Activated CD4-positive, alpha-beta T cell treated with anti-CD3 and anti-CD28 coated beads, Interleukin-10, Interleukin-2, amounts not matched to agents 100 ng/mL and 50 ng/mL, durations not matched to agents 16 hours and 8 hours (primary cell): ENCODE data around the gene DICER1.

ENCODE experiments used
- DNase-seq: peaks from one replicate; pipeline ENCODE4 v3.0.0-alpha.2; 2020

Gene DICER1

GRCh38 chr14:95072310-95072905 is 84.9 kb downstream of the DICER1 start:
- no peak for DNase-seq

- no peak for DNase-seq
Observed at GRCh38 chr14:95071649-95072280, 85.6 kb downstream of the DICER1 start.

GRCh38 chr14:95070748-95071435 is 86.4 kb downstream of the DICER1 start:
- no peak for DNase-seq

- DNase-seq, result no peak
Observed at GRCh38 chr14:95069547-95069946, 87.8 kb downstream of the DICER1 start.

DNA sequence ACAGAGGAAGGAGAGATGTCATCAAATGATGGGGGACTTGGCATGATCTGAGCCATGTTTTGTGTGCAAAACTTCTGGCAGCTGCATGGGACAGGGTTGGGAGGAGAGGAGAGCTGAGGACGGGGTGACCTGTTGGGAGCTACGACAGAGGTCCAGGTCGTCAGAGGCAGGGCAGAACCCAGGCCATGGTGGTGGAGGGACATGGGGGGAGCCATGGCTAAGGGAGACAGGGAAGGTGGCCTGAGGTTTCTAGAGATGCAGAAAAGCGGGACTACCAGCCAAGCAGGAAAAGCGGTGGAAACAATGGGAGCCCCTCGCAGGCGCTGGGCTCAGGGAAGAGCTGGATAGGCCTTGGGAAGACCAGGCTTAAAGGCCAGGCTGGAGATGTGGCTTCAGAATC is 88.3 kb downstream of the DICER1 start:
- DNase-seq, result no peak

GRCh38 chr14:95068521-95068920 is 88.8 kb downstream of the DICER1 start:
- no peak for DNase-seq

GRCh38 chr14:95068080-95068479 is 89.2 kb downstream of the DICER1 start:
- DNase-seq, result no peak

GRCh38 chr14:95067526-95067925 is 89.8 kb downstream of the DICER1 start:
- no peak for DNase-seq

DNA sequence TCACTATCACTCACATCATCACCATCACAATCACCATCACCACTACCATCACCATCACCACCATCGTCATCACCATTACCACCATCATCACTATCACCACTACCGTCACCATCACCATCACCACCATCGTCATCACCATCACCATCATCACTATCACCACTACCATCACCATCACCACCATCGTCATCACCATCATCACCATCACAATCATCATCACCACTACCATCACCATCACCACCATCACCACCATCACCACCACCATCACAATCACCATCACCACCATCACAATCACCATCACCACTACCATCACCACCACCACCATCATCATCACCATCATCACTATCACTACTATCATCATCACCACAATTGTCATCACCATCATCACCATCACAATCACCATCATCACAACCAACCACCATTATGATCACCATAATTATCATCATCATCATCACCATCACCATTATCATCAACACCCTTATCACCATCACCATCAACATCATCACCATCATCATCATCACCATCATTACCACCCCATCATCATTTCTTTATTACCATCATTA is 90.8 kb downstream of the DICER1 start:
- no peak for DNase-seq

DNA sequence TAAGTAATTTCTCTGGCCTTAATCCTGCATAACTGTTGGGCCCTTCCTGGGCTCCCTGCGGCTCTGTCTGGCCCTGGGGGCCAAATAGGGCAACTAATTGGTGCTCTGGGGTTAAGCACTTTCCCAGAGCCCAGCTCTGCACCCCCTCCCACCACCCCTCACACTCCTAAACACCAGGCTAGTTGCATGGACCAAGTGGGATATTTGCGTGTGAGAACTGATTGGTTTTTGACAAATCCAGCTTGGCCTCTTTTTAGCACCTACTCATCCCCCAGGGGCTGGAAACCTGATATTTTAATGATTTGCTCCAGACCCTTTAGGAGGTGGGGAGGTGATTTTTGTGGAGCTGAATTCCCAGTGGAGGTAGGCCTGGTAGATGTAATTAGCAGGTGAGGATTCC is 91.9 kb downstream of the DICER1 start:
- DNase-seq, result no peak

DNA sequence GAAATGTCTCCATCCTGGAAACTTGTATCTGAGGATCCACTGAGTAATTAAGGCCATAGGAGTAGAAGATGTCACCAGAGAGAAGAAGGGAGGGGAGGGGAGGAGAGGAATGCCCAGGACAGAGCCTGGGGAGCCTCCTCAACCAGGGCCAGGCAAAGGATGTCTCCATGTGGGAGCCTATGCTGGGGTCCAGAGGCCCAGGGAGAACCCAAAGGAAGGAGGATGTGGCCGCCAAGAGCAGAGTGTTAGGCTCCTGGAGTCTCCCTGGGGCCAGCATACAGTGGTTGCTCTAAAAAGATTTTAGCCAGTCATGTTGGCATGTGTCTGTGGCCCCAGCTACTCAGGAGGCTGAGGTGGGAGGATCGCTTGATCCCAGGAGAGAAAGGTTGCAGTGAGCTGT is 92.6 kb downstream of the DICER1 start:
- DNase-seq, result no peak

DNA sequence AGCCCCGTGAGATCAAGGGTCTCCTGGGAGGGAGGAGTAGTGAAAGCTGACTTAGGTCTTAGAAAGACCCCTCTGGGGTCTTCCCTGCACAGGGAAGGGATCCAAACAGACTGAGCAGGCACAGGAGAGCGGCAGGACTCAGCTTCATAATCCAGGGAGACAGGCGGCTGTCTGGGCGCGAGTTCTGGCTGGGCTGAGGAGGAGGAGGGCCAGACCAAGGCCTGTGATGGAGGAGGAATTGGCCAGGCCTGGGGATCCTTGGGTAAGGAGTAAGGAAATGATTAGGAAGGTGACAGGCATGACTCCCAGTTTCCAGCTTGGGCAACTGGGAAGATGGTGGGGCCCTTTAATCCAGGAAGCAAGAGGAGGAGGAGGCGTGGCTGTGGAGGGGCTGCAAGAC is 93.1 kb downstream of the DICER1 start:
- no peak for DNase-seq

DNA sequence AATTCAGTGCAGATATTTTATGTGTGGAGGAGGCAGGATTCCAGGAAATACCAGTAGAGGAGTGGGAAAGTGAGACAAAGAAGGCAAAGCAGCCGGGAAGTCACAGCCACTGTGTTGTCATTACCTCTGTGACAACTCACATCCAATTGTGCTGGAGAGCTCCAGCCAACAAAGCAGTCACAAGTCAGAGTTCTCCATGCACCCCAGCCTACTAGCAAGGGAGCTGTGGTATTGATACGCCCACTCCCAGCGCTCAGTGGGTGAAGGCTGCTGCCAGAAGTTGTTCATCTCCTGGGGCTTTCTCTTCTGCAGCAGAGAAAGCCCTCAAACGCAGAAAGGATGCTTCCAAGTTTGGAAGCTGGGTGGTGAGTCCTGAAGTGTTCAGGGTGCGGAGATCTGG is 93.9 kb downstream of the DICER1 start:
- no peak for DNase-seq

DNA sequence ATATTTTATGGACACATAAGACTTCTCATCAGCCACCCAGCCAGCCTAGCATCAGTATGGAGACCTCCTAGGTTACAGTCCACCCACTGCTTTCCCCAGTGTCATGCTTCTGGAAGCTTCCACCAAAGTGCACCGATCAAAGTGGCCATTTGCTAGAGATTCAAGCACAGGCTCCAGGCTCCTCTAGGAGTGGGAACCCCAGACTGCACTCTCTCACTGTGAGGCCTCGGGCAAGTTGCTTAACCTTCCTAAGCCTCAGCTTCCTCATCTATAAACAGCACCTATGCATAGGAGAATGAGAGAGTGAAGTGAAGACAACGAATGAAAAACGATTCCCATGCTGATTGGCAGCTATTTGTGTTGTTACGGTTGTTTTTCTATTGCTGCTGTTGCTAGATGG is 94.4 kb downstream of the DICER1 start:
- no peak for DNase-seq

- DNase-seq, result no peak
Observed at GRCh38 chr14:95062220-95062619, 95.1 kb downstream of the DICER1 start.

DNA sequence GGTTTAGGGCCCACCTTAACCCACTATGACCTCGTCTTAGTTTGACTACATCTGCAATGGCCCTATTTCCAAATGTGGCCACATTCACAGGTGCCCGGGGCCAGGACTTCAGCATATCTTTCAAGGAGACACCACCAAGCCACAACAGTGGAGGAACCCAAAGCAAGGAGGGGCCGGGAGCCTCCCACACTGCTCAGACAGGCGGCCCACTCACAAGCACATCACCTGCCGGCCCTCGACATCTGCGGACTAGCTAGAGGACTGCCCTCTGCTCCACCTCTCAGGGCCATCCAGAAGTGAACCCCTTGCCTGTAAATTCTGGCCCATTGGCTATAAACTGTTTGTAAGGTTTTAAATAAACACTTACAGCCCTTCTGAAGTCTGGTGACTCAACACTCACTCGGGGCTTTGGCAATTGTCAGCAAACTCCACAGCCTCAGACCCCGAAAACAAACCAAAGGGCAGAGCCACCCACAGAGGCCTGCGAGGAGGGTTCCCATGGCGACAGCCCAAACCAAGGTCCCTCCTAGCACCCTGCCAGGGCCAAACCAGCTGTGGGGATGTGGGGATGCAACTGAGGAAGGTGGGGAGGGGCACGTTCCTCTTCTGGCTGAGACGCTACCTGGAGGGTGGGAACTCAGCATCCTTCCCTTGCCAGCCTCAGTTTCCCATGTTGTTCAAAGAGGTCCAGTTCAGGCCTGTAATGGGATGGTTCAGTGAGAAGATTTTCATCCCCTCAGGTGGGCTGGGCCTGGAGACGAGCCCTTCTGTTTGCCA is 95.8 kb downstream of the DICER1 start:
- no peak for DNase-seq

DNA sequence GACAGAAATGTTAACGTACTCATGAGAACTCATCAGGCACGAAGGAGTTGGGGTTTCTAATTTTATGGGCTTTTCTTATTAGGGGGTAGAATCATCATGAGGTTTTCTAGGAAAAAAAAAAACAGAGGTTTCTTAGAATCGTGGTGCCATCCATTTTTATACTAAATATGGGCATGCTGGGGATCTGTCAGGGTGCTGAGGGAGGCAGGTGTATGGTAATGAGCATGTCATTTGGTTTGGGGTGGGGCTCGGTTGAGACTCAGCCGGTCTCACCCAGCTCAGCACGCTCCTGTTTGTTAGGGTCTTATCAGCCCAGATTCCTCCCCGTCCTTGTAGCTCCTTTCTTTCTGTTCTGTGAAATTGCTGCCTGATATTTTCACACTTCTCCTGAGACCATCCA is 98.2 kb downstream of the DICER1 start:
- no peak for DNase-seq

- no peak for DNase-seq
Observed at GRCh38 chr14:95058491-95058890, 98.8 kb downstream of the DICER1 start.

DNA sequence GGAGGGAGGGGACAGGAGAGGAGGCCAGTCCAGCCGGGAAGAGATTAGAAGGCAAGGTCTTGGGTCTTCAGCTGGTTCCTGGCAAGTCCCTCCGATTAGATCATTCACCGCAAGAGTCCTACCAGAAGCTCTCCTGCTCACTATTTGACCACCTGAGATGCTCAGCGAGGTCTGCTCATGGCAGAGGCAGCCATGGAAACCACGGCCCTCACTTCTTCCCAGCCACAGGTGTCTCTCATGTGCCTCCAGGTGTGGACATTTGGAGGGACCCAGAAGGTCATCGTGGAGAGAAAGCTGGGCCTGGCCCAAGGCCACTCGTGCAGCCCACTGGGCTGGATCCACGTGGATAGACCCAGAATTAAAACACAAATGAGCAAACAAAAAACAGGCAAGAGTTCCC is 99.5 kb downstream of the DICER1 start:
- DNase-seq, result no peak

DNA sequence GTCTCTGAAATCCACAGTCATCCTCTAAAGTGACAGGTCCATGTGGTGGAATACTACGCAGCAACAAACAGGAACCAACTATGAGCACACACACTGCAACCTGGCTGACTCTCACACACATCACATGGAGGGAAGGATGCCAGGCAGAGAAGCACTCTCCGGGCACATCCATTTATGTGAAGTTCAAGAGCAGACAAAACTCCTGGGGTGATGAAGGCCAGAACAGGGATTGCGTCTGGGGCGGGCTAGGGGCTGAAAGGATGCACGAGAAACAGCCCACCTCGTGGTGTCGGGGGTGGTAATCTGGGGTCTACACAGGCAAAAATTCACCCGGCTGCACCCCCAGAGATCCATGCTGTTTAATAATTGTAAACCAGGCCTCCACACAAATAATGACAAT is 100.2 kb downstream of the DICER1 start:
- DNase-seq, result no peak

GRCh38 chr14:95056476-95056875 is 100.9 kb downstream of the DICER1 start:
- no peak for DNase-seq

DNA sequence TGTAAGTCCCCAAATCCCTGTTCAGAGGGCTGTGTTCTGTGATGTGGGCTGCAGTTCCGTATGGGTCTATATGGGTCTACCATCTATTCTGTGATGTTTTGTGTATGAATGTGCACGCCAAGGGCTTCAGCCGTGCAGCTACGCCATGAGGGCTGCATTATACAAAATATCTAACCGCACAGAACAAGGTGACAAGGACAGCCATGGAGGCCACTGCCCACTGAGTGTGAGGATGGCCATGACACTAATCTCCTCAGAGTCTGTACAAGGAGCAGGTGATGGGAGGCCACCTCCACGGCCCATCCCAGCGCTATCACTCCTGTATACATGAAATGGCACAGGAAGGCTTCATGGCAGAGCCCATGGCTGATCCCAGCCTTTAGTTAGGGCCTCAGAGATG is 102.0 kb downstream of the DICER1 start:
- no peak for DNase-seq
